ENCODE data around the gene DIP2B.

The DIP2B gene

GRCh38 chr12:50635857-50636256, 131.1 kb downstream of the DIP2B start:
- DNase-seq (ENCODE audit: low read depth in 1 of 2, low spot score in 1 of 2) = no peak

- no peak for DNase-seq (ENCODE audit: low read depth in 1 of 2, low spot score in 1 of 2)
These were observed 131.7 kb downstream of the DIP2B start for GRCh38 chr12:50636505-50636904.

- no peak for DNase-seq (ENCODE audit: low read depth in 1 of 2, low spot score in 1 of 2)
These were observed 133.2 kb downstream of the DIP2B start for GRCh38 chr12:50637870-50638481.

GRCh38 chr12:50638482-50638880, 133.7 kb downstream of the DIP2B start:
- DNase-seq (ENCODE audit: low read depth in 1 of 2, low spot score in 1 of 2) = no peak

- no peak for DNase-seq (ENCODE audit: low read depth in 1 of 2, low spot score in 1 of 2)
These were observed 134.9 kb downstream of the DIP2B start for GRCh38 chr12:50639721-50640120.

GRCh38 chr12:50640321-50640939, 135.6 kb downstream of the DIP2B start:
- no peak for DNase-seq (ENCODE audit: low read depth in 1 of 2, low spot score in 1 of 2)

- DNase-seq (ENCODE audit: low read depth in 1 of 2, low spot score in 1 of 2) = no peak
These were observed 136.8 kb downstream of the DIP2B start for GRCh38 chr12:50641566-50641965.

GRCh38 chr12:50642035-50642451, 137.3 kb downstream of the DIP2B start:
- no peak for DNase-seq (ENCODE audit: low read depth in 1 of 2, low spot score in 1 of 2)

GRCh38 chr12:50642761-50643160, 138.0 kb downstream of the DIP2B start:
- no peak for DNase-seq (ENCODE audit: low read depth in 1 of 2, low spot score in 1 of 2)

GRCh38 chr12:50647031-50647430, 142.2 kb downstream of the DIP2B start:
- DNase-seq (ENCODE audit: low read depth in 1 of 2, low spot score in 1 of 2) = no peak

GRCh38 chr12:50647479-50647878, 142.7 kb downstream of the DIP2B start:
- no peak for DNase-seq (ENCODE audit: low read depth in 1 of 2, low spot score in 1 of 2)

- DNase-seq (ENCODE audit: low read depth in 1 of 2, low spot score in 1 of 2) = no peak
These were observed 145.5 kb downstream of the DIP2B start for GRCh38 chr12:50650285-50650684.

- DNase-seq (ENCODE audit: low read depth in 1 of 2, low spot score in 1 of 2) = no peak
These were observed 150.7 kb downstream of the DIP2B start for GRCh38 chr12:50655374-50655921.

GRCh38 chr12:50659260-50659659, 154.5 kb downstream of the DIP2B start:
- DNase-seq (ENCODE audit: low read depth in 1 of 2, low spot score in 1 of 2) = no peak

- DNase-seq (ENCODE audit: low read depth in 1 of 2, low spot score in 1 of 2) = no peak
These were observed 155.1 kb downstream of the DIP2B start for GRCh38 chr12:50659690-50660424.

GRCh38 chr12:50660425-50660822, 155.6 kb downstream of the DIP2B start:
- DNase-seq (ENCODE audit: low read depth in 1 of 2, low spot score in 1 of 2) = no peak

- DNase-seq (ENCODE audit: low read depth in 1 of 2, low spot score in 1 of 2) = no peak
These were observed 156.7 kb downstream of the DIP2B start for GRCh38 chr12:50661300-50662115.

GRCh38 chr12:50662116-50662510, 157.3 kb downstream of the DIP2B start:
- DNase-seq (ENCODE audit: low read depth in 1 of 2, low spot score in 1 of 2) = no peak

GRCh38 chr12:50665170-50665569, 160.4 kb downstream of the DIP2B start:
- no peak for DNase-seq (ENCODE audit: low read depth in 1 of 2, low spot score in 1 of 2)

GRCh38 chr12:50665609-50666008, 160.8 kb downstream of the DIP2B start:
- no peak for DNase-seq (ENCODE audit: low read depth in 1 of 2, low spot score in 1 of 2)

- no peak for DNase-seq (ENCODE audit: low read depth in 1 of 2, low spot score in 1 of 2)
These were observed 161.2 kb downstream of the DIP2B start for GRCh38 chr12:50666023-50666422.

All from activated T-helper 1 cell treated with anti-CD3 and anti-CD28 coated beads, Interleukin-2, amount 50 U/mL, for 16 hours (primary cell).